GM12872 (cell line): Measurements from ENCODE around the gene EPHB1.

Experiments
- CTCF ChIP-seq: IDR thresholded peaks from 3 replicates; pipeline ENCODE4 v1.5.1; 2011; ENCODE audit warnings: low read depth, mild to moderate bottlenecking, low read length, moderate library complexity; ENCODE audit not compliant: insufficient read depth

The EPHB1 gene

DNA sequence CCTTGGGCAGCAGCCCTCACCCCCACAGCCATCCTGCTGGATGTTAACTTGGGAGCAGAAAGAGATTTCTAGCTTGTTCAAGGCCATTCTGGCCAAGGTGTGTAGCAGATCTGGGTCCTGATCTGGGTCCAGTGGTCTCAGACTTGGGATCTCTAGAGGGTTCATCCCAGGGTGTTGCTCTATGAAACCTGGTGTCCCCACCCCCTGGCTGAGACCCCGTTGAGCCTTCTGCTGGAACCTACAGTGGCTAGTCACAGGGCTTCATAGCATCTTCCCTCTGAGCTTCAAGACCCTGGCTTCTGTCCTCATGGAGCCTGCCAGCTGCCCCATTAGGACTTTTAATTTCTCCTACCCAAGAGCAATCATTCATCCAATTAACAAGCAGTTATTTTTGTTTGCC is 64.3 kb downstream of the EPHB1 start:
- no peak for TF ChIP-seq CTCF

- TF ChIP-seq CTCF, result no peak
Measured at GRCh38 chr3:134860141-134860540, 65.1 kb downstream of the EPHB1 start.

- TF ChIP-seq CTCF, result no peak
Measured at GRCh38 chr3:134863915-134864314, 68.9 kb downstream of the EPHB1 start.

DNA sequence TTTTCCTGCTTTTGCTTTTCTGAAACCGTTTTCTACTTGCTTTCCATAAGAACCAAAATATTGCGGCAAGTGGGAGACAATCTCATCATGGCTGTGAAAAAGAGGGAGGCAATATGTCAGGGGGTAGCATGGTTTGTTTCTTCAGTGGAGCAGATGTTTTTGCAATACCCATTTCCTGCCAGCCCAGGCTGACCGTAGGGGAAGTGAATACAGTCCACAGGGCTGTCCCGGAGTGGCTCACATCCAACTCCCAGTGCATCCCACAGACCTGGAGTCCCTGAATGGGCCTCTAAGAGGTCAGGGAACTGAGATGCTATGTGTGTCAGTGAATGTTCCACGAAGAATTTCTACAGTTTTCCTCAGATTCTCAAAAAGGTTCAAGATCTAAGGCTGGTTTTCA is 69.6 kb downstream of the EPHB1 start:
- no peak for TF ChIP-seq CTCF

GRCh38 chr3:134867277-134867676 is 72.2 kb downstream of the EPHB1 start:
- TF ChIP-seq CTCF, result no peak

DNA sequence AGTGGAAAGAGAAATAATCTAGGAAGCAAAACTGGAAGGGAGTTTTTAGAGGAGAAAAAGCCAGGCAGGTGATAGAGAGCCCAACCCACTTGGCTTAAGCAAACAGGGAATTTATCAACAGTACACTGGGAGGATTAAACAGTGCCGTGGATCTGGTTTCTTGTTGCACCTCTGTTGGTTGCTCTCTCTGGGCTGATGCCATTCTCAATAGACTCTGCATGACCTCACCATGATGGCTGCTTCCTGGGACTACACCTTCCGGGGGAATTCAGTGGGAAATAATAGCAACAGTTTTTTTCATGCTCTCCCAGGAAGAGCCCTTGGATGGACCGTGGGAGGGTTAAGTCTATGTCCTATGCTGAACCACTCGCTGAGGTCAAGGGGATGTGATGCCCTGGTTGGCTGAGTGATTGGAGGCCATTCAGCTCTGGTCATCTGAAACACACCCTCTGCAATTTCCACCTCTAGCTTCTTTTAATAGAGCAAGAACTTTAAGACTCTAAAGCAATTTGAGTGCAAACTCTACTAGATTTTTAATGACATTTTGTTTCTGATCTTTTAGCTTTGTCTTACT is 74.2 kb downstream of the EPHB1 start:
- TF ChIP-seq CTCF, result no peak

DNA sequence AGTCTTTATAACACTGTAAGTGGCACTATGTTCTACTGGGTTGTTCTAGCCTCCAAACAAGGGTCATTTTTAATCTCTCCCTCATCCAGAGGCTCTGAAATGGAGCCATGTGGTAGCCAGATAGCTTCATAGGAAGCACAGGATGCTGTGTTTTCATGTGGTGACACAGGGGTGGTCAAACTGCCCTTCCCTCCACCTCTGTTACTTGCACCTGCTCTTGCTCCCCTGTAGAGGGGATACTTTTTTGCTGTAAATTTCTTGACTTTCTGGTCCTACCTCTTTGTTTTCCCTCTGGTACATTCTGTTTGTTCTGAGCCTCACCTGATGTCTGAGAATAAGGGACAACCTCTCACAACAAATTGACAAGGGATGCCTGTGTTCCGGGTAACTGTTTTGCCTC is 76.8 kb downstream of the EPHB1 start:
- TF ChIP-seq CTCF, result no peak
